HG02610 (cell line): ENCODE measurements around the gene LIMS1.
"Not testable (repeated sequence)": the region's sequence is repeated elsewhere in the genome, so short reads cannot be mapped to it uniquely, and the experiment has no call there.

Source experiments
- ATAC-seq: cut with Tn5 transposase; IDR thresholded peaks from one replicate; pipeline ENCODE4 v1.9.1; 2021; ENCODE audit warnings: mild to moderate bottlenecking, moderate library complexity; ENCODE audit not compliant: unreplicated experiment

LIMS1 gene

GRCh38 chr2:108704871-108705270 is 170.6 kb downstream of the LIMS1 start:
- no peak for ATAC-seq

DNA sequence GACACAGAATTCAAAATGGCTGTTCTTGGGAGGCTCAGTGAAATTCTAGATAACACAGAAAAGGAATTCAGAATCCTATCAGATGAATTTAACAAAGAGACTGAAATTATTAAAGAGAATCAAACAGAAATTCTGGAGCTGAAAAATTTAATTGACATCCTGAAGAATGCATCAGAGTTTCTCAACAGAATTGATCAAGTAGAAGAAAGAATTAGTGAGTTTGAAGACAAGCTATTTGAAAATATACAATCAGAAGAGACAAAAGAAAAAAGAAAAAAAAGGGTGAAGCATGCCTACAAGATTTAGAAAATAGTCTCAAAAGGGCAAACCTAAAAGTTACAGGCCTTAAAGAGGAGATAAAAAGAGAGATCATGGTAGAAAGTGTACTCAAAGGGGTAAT is 173.0 kb downstream of the LIMS1 start:
- ATAC-seq: no peak

DNA sequence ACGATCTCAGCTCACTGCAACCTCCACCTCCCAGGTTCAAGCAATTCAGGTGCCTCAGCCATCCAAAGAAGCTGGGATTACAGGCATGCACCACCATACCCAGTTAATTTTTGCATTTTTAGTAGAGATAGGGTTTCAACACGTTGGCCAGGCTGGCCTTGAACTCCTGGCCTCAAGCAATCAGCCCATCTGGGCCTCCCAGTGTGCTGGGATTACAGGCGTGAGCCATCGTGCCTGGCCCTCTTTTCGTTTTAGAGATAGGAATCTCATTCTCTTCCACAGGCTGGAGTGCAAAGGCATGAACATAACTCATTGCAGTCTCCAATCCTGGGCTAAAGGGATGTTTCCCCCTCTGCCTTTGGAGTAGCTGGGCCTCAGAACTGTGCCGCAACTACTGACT is 182.7 kb downstream of the LIMS1 start:
- not testable (repeated sequence) for ATAC-seq

DNA sequence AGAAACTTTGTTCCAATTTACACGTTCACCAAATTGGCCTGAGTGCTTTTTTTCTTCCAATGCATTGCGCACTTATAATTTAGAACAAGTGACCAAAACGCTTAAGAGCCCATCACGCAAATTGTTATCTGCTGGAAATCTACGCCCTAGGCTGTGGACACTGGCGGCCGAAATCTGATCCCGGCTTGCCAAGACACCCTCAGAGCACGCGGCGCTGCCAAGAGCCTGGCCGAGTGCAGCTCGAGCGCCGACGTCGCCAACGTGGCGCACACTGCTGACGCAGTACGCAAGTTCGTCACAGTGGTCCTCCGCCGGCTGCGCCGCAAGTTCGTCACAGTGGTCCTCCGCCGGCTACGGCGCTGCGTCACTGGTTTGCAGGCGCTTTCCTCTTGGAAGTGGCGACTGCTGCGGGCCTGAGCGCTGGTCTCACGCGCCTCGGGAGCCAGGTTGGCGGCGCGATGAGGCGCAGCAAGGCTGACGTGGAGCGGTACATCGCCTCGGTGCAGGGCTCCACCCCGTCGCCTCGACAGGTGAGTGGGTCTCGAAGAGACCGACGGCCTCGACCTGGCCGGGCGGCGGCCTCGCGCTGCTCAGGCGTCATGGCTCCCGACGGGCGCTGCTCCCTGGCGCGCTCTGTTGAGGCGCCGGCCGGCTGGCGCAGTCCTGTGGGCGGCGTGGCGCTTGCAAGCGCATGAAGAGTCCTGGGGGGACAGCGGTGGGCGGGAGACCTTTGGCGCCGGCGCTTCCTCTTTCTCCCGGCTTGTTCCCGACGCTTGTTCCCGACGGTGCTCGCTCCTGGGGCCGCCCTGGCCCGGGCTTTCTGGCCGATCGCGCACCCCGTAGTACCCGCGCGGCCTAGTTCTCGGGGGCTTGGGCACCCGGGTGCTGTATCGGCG is 185.1 kb downstream of the LIMS1 start, which contains the start of gene RANBP2:
RANBP2 (plus strand) TSS at position 334 of the 896 bp plus-strand sequence; CDS start at position 459, 125 bp downstream.
- ATAC-seq: peak; percentile 96

- not testable (repeated sequence) for ATAC-seq
Measured at GRCh38 chr2:108726048-108726447, 191.8 kb downstream of the LIMS1 start.

DNA sequence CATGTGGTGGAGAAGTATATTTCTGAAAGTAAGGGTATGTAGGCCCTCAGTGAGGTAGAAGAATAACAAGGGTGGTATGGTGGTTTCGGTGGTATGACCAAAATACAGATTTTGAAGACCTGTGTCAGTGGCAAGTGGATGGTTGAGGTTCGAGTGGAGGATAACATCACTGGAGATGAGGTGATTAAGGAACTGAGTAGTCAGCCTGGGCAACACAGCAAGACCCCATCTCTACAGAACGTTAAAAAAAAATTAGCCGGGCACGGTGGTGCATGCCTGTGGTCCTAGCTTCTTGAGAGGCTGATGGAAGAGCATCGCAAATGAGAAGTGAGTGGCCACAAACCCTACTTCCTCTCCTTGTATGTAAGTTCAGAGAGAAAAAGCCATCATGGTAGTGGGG is 200.4 kb downstream of the LIMS1 start:
- not testable (repeated sequence) for ATAC-seq
